IMR-90 (cell line): ENCODE results near the gene TNFRSF25. TPM values are rescaled to one million over a fixed set of nuclear protein-coding genes. Genes with fewer than 3 reads are reported as not detected.
"Not testable (repeated sequence)": the region's sequence is repeated elsewhere in the genome, so short reads cannot be mapped to it uniquely, and the experiment has no call there.

Experiments used
- ATAC-seq: fragments of 200-7000 bp; cut with Tn5 transposase; 2 replicates; pipeline ENCODE4 v1.9.1; 2020; ENCODE audit warnings: low read depth, mild to moderate bottlenecking, moderate library complexity
- BruUV-seq: library from RNA; stranded (reverse); fragments of 400-500 nt; replicated peaks from 2 replicates; lab custom pipeline; 2021; lab: Mats Ljungman, UMichigan
- CTCF ChIA-PET: fragments of 300-600 bp; formaldehyde crosslinking; extraction: SDS; loops from one replicate; lab custom pipeline; 2021; ENCODE audit warnings: antibody characterized with exemption; lab: Yijun Ruan, JAX
- POLR2A ChIA-PET: fragments of 300-600 bp; sonication (Branson Sonifier 250); formaldehyde crosslinking; loops from one replicate; lab custom pipeline; 2022; ENCODE audit warnings: antibody characterized with exemption; ENCODE audit not compliant: unreplicated experiment; lab: Charles Lee
- DNase-seq: peaks from one replicate; pipeline ENCODE4 v3.0.0; 2013
- H2AFZ ChIP-seq: replicated peaks from 2 replicates; pipeline ENCODE3; 2013; ENCODE audit warnings: low read length, mild to moderate bottlenecking; ENCODE audit not compliant: poor library complexity
- H2AK5ac ChIP-seq: 2 replicates; pipeline ENCODE4 v1.6.1; 2013; ENCODE audit warnings: low read depth, low read length, inconsistent platforms
- H2AK9ac ChIP-seq: replicated peaks from 2 replicates; pipeline ENCODE3; 2013; ENCODE audit warnings: mild to moderate bottlenecking, low read depth, low read length, moderate library complexity; ENCODE audit not compliant: poor library complexity
- H2BK120ac ChIP-seq: 2 replicates; pipeline ENCODE4 v1.6.1; 2013; ENCODE audit warnings: low read depth, low read length, inconsistent platforms
- H2BK15ac ChIP-seq: 3 replicates; pipeline ENCODE4 v1.6.1; 2013; ENCODE audit warnings: low read depth, low read length, inconsistent platforms
- H2BK20ac ChIP-seq: 2 replicates; pipeline ENCODE4 v1.6.1; 2013; ENCODE audit warnings: low read depth, mild to moderate bottlenecking, inconsistent platforms, low read length, moderate library complexity
- H2BK5ac ChIP-seq: 2 replicates; pipeline ENCODE4 v1.6.1; 2013; ENCODE audit warnings: mild to moderate bottlenecking, low read depth, low read length, inconsistent platforms; ENCODE audit not compliant: poor library complexity, severe bottlenecking
- H3K14ac ChIP-seq: replicated peaks from 2 replicates; pipeline ENCODE4 v1.6.1; 2013; ENCODE audit warnings: low read depth, low read length, inconsistent platforms
- H3K18ac ChIP-seq: 2 replicates; pipeline ENCODE4 v1.6.1; 2013; ENCODE audit warnings: low read depth, low read length, control low read depth
- H3K23ac ChIP-seq: 2 replicates; pipeline ENCODE4 v1.6.1; 2013; ENCODE audit warnings: low read depth, low read length, inconsistent platforms
- H3K27ac ChIP-seq: 2 replicates; pipeline ENCODE4 v1.5.1; 2013; ENCODE audit warnings: mild to moderate bottlenecking, control low read depth, low read length; ENCODE audit not compliant: insufficient read depth
- H3K27me3 ChIP-seq: 2 replicates; pipeline ENCODE4 v1.6.1; 2013; ENCODE audit warnings: low read length; ENCODE audit not compliant: control insufficient read depth, insufficient read depth
- H3K36me3 ChIP-seq: 2 replicates; pipeline ENCODE4 v1.6.1; 2013; ENCODE audit warnings: low read length, mixed read lengths; ENCODE audit not compliant: control insufficient read depth, insufficient read depth
- H3K4ac ChIP-seq: 2 replicates; pipeline ENCODE4 v1.6.1; 2013; ENCODE audit warnings: low read depth, low read length, inconsistent platforms
- H3K4me1 ChIP-seq: 2 replicates; pipeline ENCODE4 v1.6.1; 2013; ENCODE audit warnings: low read length, mixed read lengths; ENCODE audit not compliant: control insufficient read depth, insufficient read depth
- H3K4me2 ChIP-seq: 2 replicates; pipeline ENCODE4 v1.6.1; 2013; ENCODE audit warnings: low read depth, mild to moderate bottlenecking, control low read depth, low read length, moderate library complexity
- H3K4me3 ChIP-seq: 2 replicates; pipeline ENCODE4 v1.5.1; 2013; ENCODE audit warnings: low read depth, mild to moderate bottlenecking, control low read depth, low read length, moderate library complexity; ENCODE audit not compliant: insufficient read depth
- H3K56ac ChIP-seq: 2 replicates; pipeline ENCODE4 v1.6.1; 2013; ENCODE audit warnings: low read length, inconsistent platforms; ENCODE audit not compliant: insufficient read depth; ENCODE audit errors: extremely low read depth
- H3K79me1 ChIP-seq, 2 experiments: 2 replicates each; pipeline ENCODE4 v1.6.1; 2013; ENCODE audit warnings: low read length in 2 of 2, inconsistent platforms in 1 of 2, low read depth in 1 of 2
- H3K9ac ChIP-seq: 2 replicates; pipeline ENCODE4 v1.6.1; 2013; ENCODE audit warnings: low read depth, low read length, control low read depth
- H3K9me1 ChIP-seq: 2 replicates; pipeline ENCODE4 v1.6.1; 2013; ENCODE audit warnings: low read length, inconsistent platforms; ENCODE audit not compliant: insufficient read depth
- H3K9me3 ChIP-seq: 2 replicates; pipeline ENCODE4 v1.6.1; 2013; ENCODE audit warnings: low read length; ENCODE audit not compliant: control insufficient read depth, insufficient read depth
- H4K20me1 ChIP-seq: 2 replicates; pipeline ENCODE4 v1.6.1; 2013; ENCODE audit warnings: low read length, inconsistent platforms; ENCODE audit not compliant: insufficient read depth
- H4K5ac ChIP-seq: 2 replicates; pipeline ENCODE4 v1.6.1; 2013; ENCODE audit warnings: mild to moderate bottlenecking, low read depth, low read length, control low read depth
- H4K8ac ChIP-seq, 2 experiments: 2 replicates each; pipeline ENCODE4 v1.6.1; 2013; ENCODE audit warnings: low read depth in 2 of 2, low read length in 2 of 2, control low read depth in 1 of 2, inconsistent platforms in 1 of 2
- H4K91ac ChIP-seq: 2 replicates; pipeline ENCODE4 v1.6.1; 2013; ENCODE audit warnings: low read depth, low read length, inconsistent platforms; ENCODE audit not compliant: insufficient read depth
- BHLHE40 ChIP-seq: fragments of 150-350 bp; IDR thresholded peaks from 2 replicates; pipeline ENCODE4 v1.6.1; 2016; ENCODE audit warnings: mild to moderate bottlenecking, low read depth, low read length
- CHD1 ChIP-seq: IDR thresholded peaks from 2 replicates; pipeline ENCODE4 v1.6.1; 2012; ENCODE audit warnings: low read depth, low read length, improper control_type of control experiment
- FOS ChIP-seq: fragments of 150-350 bp; IDR thresholded peaks from 2 replicates; pipeline ENCODE4 v1.6.1; 2016; ENCODE audit warnings: low read depth, low read length
- MAZ ChIP-seq: IDR thresholded peaks from 2 replicates; pipeline ENCODE4 v1.6.1; 2012; ENCODE audit warnings: low read depth, mild to moderate bottlenecking, low read length, improper control_type of control experiment, moderate library complexity, borderline replicate concordance
- MXI1 ChIP-seq: IDR thresholded peaks from 2 replicates; pipeline ENCODE4 v1.6.1; 2012; ENCODE audit warnings: low read depth, mild to moderate bottlenecking, low read length, moderate library complexity, borderline replicate concordance
- POLR2A ChIP-seq: IDR thresholded peaks from 2 replicates; pipeline ENCODE4 v1.6.1; 2012; ENCODE audit warnings: mild to moderate bottlenecking, low read depth, low read length
- RCOR1 ChIP-seq: IDR thresholded peaks from 2 replicates; pipeline ENCODE4 v1.6.1; 2012; ENCODE audit warnings: mild to moderate bottlenecking, low read length, improper control_type of control experiment; ENCODE audit not compliant: insufficient replicate concordance
- RFX5 ChIP-seq: IDR thresholded peaks from 2 replicates; pipeline ENCODE4 v1.8.0; 2012; ENCODE audit warnings: low read depth, mild to moderate bottlenecking, low read length, moderate library complexity
- WGBS, 2 experiments: methylation state at CpG; one replicate each; pipeline versions ENCODE4 v1.1.5 to v1.1.7; 2013; ENCODE audit warnings: missing lambda C conversion rate in 2 of 2; ENCODE audit not compliant: insufficient read length in 1 of 2; ENCODE audit errors: extremely low coverage in 2 of 2; 5-methylcytosine and 5-hydroxymethylcytosine counted together
- dilution Hi-C: fragments of 300-500 bp; cut with HindIII; formaldehyde crosslinking; loops from one replicate; pipeline ENCODE4 v1.14.3; 2018; ENCODE audit warnings: low sequenced_read_pairs; ENCODE audit not compliant: unreplicated experiment
- in situ Hi-C: fragments of 300-500 bp; cut with MboI; formaldehyde crosslinking; loops from 3 replicates; pipeline ENCODE4 v1.14.3; 2019; ENCODE audit warnings: low sequenced_read_pairs, inconsistent platforms, mixed read lengths
- intact Hi-C: fragments of 100-400 bp; cut with micrococcal nuclease; formaldehyde crosslinking; loops from 2 replicates; pipeline ENCODE4 v1.10.0; 2022
- polyA plus RNA-seq, 3 experiments: library from polyadenylated mRNA; depleted of rRNA; stranded (reverse); fragments of >200 nt; gene quantifications; 2 replicates each; pipeline ENCODE4 v1.2.3, GENCODE V29; 2012; ENCODE audit warnings: low replicate concordance in 1 of 3
- total RNA-seq: library from RNA; depleted of rRNA; stranded (reverse); fragments of >200 nt; gene quantifications from 2 replicates; pipeline ENCODE4 v1.2.3, GENCODE V29; 2012

Gene TNFRSF25
- total and polyA plus RNA-seq, 2 of the 4 experiments (the other 2 are of a cell fraction), result 1.3 to 11.2 TPM

- Histone ChIP-seq H4K8ac (no peak overlapping the region), H2AFZ (no peak overlapping the region), H4K5ac (no peak overlapping the region), H3K56ac (no peak overlapping the region), H3K4ac (no peak overlapping the region), H2BK15ac (no peak overlapping the region), H2BK5ac (no peak overlapping the region), H3K9me1 (no peaks in the 10 kb centered on the region; the same call in 1 of the 2 replicates), H3K36me3 (no peaks in the 10 kb centered on the region), H3K18ac (no peak overlapping the region), H3K79me1 (no peaks in the 10 kb centered on the region), H2AK9ac (no peak overlapping the region), H4K91ac (no peak overlapping the region), H2BK20ac (no peak overlapping the region), H3K9ac (no peak overlapping the region), H3K4me1 (no peaks in the 10 kb centered on the region), H4K20me1 (no peaks in the 10 kb centered on the region), H3K9me3 (no peaks in the 10 kb centered on the region), H3K4me3 (no peak overlapping the region), H3K14ac (no peak overlapping the region), H3K4me2 (no peak overlapping the region), H2AK5ac (no peak overlapping the region), H3K27me3 (peaks cover 67% of the 10 kb centered on the region), H3K27ac (no peak overlapping the region), H3K23ac (no peak overlapping the region), H2BK120ac (no peak overlapping the region)
- in situ Hi-C loops (no loop called here), dilution Hi-C loops (no loop called here), intact Hi-C loops (no loop called here)
- no peak for ATAC-seq
- no peak for TF ChIP-seq CHD1
- TF ChIP-seq RFX5, result no peak
- TF ChIP-seq MAZ, result no peak
- no peak for TF ChIP-seq RCOR1
- TF ChIP-seq POLR2A, result no peak
- TF ChIP-seq FOS, result no peak
- no peak for TF ChIP-seq BHLHE40
- TF ChIP-seq MXI1, result no peak
- ChIA-PET POLR2A (no interaction called here), CTCF (no interaction called here)
- WGBS, 2 experiments, result 30% methylated on average over 2 of the region's 4 CpGs; no CpG with 5 or more reads in 1 of the 2 experiments
- no TSS peak for BruUV-seq
- no peak for DNase-seq
Measured at GRCh38 chr1:6446665-6447015, 19.3 kb downstream of the TNFRSF25 start.

DNA sequence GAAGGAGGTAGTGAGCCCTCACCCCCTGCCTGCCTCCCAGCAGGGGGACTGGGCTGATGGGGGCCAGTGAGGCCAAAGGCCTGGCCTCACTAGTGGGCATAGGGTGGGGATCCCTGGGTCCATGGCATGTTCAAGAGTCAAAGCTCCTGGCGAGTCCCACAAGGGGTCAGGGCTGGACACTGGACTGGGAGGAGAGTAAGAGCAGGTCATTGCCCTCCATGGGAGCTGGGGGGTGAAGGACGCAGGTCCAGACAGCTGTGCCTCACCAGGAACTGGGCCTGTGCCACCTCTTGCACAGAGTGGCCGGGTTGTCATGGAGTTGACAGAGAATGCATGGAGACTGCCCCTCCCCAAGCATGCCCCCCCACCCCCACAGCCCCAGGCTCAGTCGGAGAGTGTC lies 20.0 kb downstream of the TNFRSF25 start:
- H2AFZ ChIP-seq, CTCF ChIA-PET, H3K4me1 ChIP-seq, H4K20me1 ChIP-seq, H4K5ac ChIP-seq, BruUV-seq, H3K56ac ChIP-seq, in situ Hi-C loops, dilution Hi-C loops, intact Hi-C loops, H3K27ac ChIP-seq, H4K91ac ChIP-seq, H2AK9ac ChIP-seq, H3K36me3 ChIP-seq, H2BK120ac ChIP-seq, DNase-seq, H2BK5ac ChIP-seq, H3K9ac ChIP-seq, H3K14ac ChIP-seq, H3K23ac ChIP-seq, H3K79me1 ChIP-seq, H3K9me3 ChIP-seq, H2AK5ac ChIP-seq, H4K8ac ChIP-seq, H3K4me2 ChIP-seq, H2BK15ac ChIP-seq, H2BK20ac ChIP-seq, H3K9me1 ChIP-seq, POLR2A ChIA-PET, H3K18ac ChIP-seq, ATAC-seq, H3K4ac ChIP-seq, H3K4me3 ChIP-seq: not testable (repeated sequence)
- H3K27me3 ChIP-seq, result peaks cover 68% of the 10 kb centered on the region
- no CpG with 5 or more reads among the region's 4 CpGs for WGBS, 2 experiments
